Measurements from ENCODE around the gene FLYWCH1. TPM values are rescaled to one million over a fixed set of nuclear protein-coding genes. Genes with fewer than 3 reads are reported as not detected.

The FLYWCH1 gene
- total RNA-seq, 1 experiment from 2014 or later: 12.5 TPM

DNA sequence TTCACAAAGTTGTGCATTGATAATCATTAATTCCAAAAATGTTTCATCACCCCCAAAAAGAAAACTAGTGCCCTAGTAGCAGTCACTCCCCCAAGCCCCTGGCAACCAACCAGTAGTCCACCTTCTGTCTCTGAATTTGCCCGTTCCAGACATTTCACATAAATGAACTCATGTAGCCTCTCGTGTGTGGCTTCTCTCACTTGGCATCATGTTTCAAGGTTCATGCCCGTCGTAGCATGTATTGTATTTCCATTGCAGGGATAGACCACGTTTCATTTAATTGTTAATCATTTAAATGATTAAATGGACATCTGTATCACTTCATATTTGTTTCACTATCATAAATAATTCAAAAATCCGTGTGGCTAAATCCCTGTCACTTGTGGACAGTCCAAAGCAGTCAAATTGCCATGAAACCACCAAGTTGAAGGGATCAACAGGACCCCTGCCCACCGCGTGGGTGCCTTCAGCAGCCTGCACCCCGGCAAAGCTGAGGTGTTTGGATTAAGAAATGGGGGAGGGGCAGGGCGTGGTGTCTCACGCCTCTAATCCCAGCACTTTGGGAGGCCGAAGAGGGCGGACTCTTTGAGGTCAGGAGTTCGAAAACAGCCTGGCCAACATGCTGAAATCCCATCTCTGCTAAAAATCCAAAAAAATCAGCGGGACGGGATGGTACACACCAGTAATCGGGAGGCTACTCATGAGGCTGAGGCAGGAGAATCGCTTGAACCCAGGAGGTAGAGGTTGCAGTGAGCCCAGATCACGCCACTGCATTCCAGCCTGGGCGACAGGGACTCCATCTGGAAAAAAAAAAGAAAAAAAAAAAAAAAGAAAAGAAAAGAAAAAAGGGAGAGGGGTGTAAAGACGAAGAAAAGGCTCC lies 37.5 kb upstream of the FLYWCH1 start:
- H3K4ac ChIP-seq (ENCODE audit: low read depth, low read length): no peak overlapping the region
- no peak overlapping the region for H4K91ac ChIP-seq (ENCODE audit: insufficient read length, low read depth, low read length)
- H3K56ac ChIP-seq (ENCODE audit: insufficient read length, low read depth, low read length): no peak overlapping the region
- WGBS (ENCODE audit: extremely low coverage, insufficient read length, low lambda C conversion rate): no CpG with 5 or more reads among the region's 21 CpGs
- H2AFZ ChIP-seq (ENCODE audit: low read length): no peak overlapping the region
- H3K4me2 ChIP-seq (ENCODE audit: insufficient read depth, insufficient read length, low read length): no peak overlapping the region
- no peak overlapping the region for H3K14ac ChIP-seq (ENCODE audit: insufficient read depth, low read length)
- H2BK12ac ChIP-seq (ENCODE audit: insufficient read length, low read depth, low read length): no peak overlapping the region
- H3K27me3 ChIP-seq (ENCODE audit: insufficient read depth, low read length): no peaks in the 10 kb centered on the region
- H3K23ac ChIP-seq (ENCODE audit: insufficient read length, low read depth, low read length): no peak overlapping the region
- H3K18ac ChIP-seq (ENCODE audit: insufficient read length, low read depth, low read length): no peak overlapping the region
- Mint-ChIP-seq H3K27me3 (ENCODE audit: low read depth) (peaks cover 42% of the 10 kb centered on the region), H3K4me3 (peak overlapping the region in 1 of 2 experiments; percentile 55; a peak in 2 of 5 replicates), H3K4me1 (peaks cover 0 to 7% of the 10 kb centered on the region in 2 experiments; a peak in 2 of 4 replicates), H3K36me3 (ENCODE audit: insufficient read depth in 1 of 3, low read depth in 3 of 3) (no peaks in the 10 kb centered on the region), H3K9me3 (no peaks in the 10 kb centered on the region; a peak in 1 of 5 replicates), H3K27ac (no peak overlapping the region; a peak in 2 of 7 replicates)
- 0 out of 2 replicates have a peak, but pooled peaks cover 1% of the 10 kb centered on the region for H3K4me1 ChIP-seq (ENCODE audit: insufficient read depth, low read length)
- H3K79me1 ChIP-seq (ENCODE audit: insufficient read depth, low read depth, low read length, poor library complexity, severe bottlenecking): no peaks in the 10 kb centered on the region
- no peak overlapping the region for H2BK5ac ChIP-seq (ENCODE audit: insufficient read length, low read length)
- H4K20me1 ChIP-seq (ENCODE audit: control insufficient read depth, insufficient read depth, insufficient read length): no peaks in the 10 kb centered on the region
- H3K23me2 ChIP-seq (ENCODE audit: insufficient read length, low read depth, low read length, poor library complexity, severe bottlenecking): no peaks in the 10 kb centered on the region
- no peak overlapping the region for H3K27ac ChIP-seq (ENCODE audit: insufficient read length, low read depth, low read length)
- H3K9me3 ChIP-seq (ENCODE audit: control insufficient read depth, low read depth, low read length): no peaks in the 10 kb centered on the region
- DNase-seq: no peak
- H2AK5ac ChIP-seq (ENCODE audit: insufficient read length, low read length): no peak overlapping the region
- no peak overlapping the region for H3K9ac ChIP-seq (ENCODE audit: extremely low read depth, insufficient read length, low read length)
- no peak overlapping the region for H3T11ph ChIP-seq (ENCODE audit: low read length)
- TF ChIP-seq, protein P1, sequence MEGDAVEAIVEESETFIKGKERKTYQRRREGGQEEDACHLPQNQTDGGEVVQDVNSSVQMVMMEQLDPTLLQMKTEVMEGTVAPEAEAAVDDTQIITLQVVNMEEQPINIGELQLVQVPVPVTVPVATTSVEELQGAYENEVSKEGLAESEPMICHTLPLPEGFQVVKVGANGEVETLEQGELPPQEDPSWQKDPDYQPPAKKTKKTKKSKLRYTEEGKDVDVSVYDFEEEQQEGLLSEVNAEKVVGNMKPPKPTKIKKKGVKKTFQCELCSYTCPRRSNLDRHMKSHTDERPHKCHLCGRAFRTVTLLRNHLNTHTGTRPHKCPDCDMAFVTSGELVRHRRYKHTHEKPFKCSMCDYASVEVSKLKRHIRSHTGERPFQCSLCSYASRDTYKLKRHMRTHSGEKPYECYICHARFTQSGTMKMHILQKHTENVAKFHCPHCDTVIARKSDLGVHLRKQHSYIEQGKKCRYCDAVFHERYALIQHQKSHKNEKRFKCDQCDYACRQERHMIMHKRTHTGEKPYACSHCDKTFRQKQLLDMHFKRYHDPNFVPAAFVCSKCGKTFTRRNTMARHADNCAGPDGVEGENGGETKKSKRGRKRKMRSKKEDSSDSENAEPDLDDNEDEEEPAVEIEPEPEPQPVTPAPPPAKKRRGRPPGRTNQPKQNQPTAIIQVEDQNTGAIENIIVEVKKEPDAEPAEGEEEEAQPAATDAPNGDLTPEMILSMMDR (conservative IDR thresholded peaks at IDR 0.05): no peak
- no peak overlapping the region for H2BK15ac ChIP-seq (ENCODE audit: low read depth, low read length)
- H2BK120ac ChIP-seq (ENCODE audit: low read depth, low read length, poor library complexity, severe bottlenecking): no peak overlapping the region
- no peak overlapping the region for H2BK20ac ChIP-seq (ENCODE audit: low read depth, low read length, poor library complexity, severe bottlenecking)
- H4K5ac ChIP-seq (ENCODE audit: insufficient read length, low read depth, low read length): no peak overlapping the region
- no peaks in the 10 kb centered on the region for H3K79me2 ChIP-seq (ENCODE audit: insufficient read depth, low read length)
- H4K8ac ChIP-seq (replicated peaks; ENCODE audit: insufficient read length, low read depth, low read length): no peak overlapping the region

Data from H9 (cell line).